NCI-H1092 (cell line): ENCODE measurements around the gene CCDC187.

Source experiments
- DNase-seq: peaks from one replicate; lab custom pipeline; 2025; lab: John Stamatoyannopoulos, UW

CCDC187 gene

DNA sequence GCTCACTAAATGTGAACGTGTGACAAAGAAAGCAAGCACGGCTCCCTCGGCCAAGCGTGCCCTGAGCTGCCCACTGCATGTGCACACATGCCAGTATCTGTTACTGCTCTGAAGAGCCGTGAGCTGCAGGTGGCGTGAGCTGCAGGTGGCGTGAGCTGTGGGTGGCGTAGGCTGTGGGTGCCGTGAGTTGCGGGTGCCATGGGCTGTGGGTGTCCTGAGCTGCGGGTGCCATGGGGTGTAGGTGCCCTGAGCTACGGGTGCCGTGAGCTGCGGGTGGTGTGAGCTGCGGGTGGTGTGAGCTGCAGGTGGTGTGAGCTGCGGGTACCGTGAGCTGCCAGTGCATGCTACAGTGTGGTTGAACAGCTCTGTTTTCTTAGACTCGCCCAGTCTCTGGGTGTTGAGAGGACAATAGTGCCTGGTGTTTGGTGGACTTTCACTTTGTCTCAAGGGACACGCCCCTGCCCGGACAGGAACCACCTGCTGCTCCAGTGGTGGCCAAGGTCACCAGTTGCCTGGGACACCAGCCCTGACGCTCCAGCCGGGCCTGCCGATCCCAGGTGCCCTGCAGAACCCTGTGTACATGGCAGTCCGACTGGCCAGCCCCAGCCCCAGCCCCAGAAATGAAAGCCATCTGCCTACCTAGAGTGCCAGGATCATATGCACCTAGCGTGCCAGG lies 6.7 kb downstream of the CCDC187 start:
- no peak for DNase-seq

DNA sequence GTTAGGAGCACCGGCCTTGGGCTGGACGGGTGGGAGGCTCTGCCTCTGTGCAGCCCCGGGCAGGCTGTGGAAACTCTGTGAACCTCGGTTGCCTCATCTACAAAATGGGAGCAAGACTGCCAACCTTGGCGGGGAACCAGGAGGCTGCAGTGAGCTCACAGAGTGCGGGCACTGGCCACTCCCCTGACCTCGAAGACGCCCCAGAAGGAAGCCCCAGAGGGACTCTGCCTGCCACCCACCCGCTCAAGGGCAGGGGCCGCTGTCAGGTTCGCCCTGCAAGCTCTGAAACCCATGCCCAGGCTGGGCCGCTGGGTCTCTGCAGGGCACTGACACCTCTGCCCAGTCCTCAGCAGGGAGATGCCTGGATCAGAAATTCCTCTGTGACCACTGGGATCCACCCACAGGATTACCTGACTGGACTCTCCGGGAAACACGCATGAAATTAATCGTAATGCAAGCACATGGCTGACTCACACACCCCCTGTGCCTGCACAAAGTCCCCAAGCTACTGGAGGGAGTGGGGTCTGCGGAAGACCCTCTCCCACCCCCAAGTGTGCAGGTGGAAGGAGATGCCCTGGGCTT lies 7.4 kb downstream of the CCDC187 start:
- DNase-seq = no peak

DNA sequence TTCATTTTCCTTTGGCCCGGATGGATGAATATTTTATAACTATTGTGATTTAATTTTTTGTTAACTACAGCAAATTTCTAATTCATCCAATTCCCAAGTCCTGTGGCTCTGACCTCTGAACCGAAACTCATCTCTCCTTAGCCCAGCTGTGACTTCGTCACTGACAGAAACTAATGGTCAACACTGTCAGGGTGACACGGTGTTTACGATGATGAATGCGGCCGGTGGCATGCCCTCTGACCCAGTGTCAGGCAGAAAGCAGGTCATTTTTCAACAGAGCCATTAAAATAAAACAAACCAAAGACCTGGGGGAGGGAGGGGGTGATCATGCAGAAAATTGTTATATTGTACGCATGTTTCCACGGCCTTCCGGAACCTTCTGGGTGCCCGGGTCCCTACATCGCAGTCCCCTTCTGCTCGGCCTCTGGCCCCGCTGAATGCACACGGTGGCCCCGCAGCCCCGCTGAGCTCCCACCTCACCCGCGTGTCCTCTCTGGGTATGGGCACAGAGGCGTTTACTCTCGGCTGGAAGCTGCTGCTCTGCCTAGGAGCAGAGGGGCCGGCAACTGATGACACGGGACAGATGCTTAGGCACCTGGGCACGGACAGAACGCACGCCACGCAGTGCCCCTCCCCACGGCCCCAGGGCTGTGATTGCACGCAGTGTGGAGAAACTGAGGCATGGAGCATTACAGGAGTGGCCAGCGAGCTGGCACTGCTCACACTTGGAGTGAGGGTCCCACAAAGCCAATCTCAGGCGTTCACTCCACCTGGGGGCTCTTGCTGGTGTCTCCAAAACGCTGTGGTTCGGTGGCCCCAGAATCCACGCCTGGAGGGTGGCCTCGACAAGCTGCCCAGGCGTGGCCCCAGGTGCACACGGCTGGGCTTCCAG lies 8.1 kb downstream of the CCDC187 start:
- DNase-seq = no peak

DNA sequence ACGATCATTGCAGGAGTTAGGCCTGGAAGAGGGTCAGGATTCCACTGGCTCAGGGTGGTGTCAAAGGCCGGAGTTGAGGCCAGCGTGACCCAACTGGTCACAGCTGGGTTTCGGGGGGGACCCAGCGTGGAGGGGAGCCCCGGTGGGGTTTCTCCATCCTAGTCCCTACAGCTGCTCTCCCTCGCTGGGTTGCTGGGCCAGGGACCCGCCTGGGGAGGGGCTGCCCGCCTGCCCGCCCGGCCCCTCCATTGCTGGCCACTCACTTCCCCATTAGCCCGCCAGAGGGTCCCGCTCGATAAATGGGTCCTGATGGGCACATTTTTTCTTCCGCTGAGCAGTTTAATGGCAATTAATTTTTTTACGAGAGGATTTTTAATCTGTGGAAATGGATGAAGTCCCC lies 8.8 kb downstream of the CCDC187 start:
- DNase-seq = no peak

DNA sequence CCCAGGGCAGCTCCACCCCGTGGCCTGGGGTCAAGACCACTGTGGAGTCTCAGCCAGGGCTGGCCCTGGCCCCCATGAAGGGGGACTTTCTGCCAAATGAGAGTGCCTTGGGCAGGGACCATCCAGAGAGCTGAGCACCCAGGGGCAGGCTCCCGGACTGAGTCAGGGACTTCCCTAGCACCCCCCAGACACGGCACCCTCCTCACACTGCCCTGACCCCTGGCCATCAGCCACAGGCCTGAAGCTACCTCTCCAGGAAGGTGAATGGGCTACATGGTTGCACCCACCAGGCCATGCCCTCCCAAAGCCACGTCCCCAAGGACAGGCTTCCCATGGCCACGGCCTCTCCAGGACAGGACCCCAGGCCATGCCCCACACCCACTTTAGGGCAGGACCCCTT lies 9.5 kb downstream of the CCDC187 start:
- DNase-seq = no peak

DNA sequence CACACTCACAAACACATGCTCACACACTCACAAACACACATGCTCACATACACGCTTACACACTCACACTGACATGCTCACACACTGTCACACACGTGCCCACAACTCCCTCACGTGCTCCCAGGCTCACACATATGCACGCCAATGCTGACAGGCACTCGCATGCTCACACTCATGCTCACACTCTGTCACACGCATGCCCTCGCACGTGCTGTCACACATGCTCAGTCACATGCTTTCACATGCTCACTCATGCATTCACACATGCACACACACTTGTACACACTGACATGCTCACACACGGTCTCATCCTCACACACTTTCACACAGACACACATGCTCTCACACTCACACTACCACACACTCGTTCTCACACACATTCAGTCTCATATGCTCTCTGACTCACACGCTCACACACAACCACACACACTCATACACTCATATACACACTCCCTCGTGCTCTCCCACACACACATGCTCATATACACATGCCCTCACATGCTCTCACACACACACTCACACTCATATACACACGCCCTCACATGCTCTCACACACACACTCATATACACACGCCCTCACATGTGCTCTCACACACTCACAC lies 10.3 kb downstream of the CCDC187 start:
- no peak for DNase-seq

DNA sequence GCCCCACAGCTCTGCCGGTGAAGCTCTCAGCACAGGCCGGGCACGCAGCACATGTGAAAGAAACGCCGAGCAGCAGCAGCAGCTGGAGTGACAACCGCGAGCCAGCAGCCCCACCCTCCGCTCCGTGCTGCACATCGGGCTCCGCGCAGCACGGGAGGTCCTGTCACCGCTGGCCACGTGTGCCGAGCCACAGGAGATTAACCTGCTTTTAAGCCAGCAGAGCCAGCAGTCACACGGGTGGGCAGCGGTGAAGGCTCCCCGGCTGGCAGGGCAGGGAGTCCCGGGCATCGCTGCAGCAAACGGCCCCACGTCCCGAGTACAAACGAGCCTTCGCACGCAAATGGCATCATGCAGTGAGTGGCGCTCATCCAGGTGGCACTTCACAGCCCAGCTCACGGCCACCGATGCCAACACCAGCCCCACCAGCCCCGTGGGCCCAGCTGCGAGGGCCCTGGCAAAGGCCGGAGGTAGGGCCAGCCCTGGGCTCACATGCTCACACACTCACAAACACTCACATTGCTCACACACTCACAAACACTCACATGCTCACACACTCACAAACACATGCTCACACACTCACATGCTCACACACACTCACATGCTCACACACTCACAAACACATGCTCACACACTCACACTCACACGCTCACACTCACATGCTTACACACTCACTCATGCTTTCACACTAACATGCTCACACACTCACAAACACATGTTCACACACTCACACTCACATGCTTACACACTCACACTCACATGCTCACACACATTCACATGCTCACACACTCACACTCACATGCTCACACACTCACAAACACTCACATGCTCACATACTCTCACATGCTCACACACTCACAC lies 11.1 kb downstream of the CCDC187 start:
- DNase-seq = peak; percentile 39

DNA sequence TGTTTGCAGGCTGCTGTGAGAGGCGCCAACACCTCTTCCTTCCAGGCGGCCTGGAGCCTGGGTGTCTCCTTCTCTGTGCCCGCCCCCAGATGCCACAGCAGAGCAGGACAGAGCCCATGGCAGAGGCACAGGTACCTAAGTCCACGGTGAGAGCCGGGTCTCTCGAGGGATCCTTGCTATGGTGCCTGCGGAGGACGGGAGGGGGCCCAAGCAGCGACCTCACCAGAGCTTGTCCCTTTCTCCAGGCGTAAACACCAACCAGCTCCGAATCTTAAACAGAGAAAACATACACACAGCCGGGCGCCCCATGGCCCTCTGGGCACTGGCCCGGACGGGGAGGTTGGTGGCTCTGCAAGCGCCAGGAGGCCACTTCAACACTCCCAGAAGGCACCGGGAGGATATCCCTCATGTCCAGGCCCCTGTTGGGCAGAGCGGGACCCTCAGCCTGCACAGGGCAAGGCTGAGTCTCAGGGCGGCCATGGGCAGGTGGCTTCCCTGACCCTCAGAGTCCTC lies 11.8 kb downstream of the CCDC187 start:
- no peak for DNase-seq

DNA sequence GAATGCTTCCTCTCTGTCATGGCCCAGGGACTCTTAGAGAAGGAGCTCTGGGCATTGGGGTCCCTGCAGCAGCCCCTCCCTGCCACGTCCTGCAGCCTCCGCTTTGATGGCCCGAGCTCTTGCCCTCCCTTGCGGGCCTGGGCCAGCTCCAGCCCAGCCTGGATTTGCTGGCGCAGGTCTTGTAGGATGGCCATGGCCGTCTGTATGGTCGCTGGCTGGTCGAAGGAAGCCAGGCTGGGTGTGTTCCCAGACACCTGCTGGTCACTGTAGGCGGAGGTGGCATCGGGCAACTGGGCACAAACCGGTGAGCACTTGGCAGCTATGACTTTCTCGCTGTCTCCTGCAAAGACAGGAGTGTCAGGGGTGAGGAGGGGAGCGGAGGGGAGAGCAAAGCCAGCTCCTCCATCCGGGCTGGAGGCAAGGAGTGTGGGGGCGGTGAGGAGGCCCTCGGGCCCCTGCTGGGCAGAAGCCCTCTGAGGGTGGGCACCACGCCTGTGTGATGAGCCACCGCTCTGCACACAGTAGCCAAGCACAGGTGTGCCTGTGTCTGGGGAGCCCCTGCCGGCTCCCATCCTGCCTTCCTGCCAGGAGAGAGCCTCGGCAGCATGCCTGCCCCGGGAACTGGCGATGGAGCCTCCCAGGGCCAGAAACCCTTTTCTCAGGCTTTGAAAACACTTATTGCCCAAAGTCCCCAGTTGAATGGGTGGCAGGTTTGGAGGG lies 12.4 kb downstream of the CCDC187 start:
- DNase-seq = no peak

DNA sequence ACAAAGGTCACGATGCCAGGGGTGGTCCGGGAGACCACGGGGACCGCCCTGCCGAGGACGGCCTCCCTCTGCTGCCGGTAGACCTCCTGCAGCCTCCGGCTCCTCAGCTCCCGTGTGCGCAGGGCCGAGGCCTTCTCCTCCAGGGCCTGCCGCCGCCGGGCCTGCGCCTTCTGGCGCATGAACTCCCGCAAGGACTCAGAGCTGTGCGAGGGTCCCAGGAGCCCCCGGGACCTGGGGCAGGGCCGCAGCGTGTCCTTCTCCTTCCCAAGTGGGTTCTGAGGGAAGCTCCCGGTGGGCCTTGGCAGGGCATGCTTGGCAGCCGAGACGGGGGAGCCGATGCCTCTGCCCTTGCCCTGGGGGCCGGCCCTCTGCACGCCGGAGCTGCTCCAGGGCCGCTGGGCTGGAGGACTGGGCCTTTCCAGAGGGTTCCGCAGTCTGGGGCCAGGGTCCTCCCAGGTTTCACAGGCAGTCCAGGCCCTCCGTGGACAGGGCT lies 13.3 kb downstream of the CCDC187 start:
- DNase-seq = no peak

DNA sequence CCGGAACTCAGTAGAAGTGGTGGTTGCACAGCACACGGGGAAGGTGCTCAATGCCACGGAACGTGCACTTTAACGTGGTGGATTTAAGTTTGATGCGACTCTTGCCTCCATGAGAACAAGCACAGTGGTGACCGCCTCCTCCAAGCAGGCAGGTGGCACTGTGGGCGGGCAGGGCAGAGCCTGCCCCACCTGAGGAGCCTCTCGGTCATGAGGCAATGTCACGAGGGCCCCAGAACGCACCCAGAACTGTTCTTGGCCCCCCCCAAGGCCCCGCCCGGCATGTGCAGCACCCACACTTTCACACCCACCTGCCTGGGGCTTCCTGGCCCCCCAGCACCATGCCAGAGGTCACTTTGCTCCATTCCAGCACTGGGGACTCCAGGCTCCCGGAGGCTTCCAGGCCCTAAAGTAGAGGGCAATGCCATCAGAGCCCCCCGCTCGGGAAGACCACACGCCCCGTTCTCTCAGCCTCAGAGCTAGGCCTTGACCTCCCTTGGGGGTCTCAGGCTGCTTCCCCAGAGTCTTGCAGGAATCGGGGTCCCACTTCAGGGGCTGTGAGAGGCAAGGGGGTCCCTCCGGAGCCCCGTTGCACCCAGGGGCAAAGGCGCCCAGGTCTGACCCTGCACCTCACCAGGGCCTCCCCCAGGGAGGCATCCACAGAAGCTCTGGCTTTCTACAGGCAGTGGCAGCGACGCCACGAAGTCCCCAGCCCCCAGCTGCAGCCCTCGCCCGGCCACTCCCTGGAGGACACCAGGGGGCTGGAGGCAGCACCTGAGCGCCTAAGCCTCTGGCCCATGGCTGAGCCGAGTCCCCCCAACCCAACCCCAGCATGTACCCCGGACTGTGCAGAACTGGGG lies 14.0 kb downstream of the CCDC187 start:
- DNase-seq = no peak

DNA sequence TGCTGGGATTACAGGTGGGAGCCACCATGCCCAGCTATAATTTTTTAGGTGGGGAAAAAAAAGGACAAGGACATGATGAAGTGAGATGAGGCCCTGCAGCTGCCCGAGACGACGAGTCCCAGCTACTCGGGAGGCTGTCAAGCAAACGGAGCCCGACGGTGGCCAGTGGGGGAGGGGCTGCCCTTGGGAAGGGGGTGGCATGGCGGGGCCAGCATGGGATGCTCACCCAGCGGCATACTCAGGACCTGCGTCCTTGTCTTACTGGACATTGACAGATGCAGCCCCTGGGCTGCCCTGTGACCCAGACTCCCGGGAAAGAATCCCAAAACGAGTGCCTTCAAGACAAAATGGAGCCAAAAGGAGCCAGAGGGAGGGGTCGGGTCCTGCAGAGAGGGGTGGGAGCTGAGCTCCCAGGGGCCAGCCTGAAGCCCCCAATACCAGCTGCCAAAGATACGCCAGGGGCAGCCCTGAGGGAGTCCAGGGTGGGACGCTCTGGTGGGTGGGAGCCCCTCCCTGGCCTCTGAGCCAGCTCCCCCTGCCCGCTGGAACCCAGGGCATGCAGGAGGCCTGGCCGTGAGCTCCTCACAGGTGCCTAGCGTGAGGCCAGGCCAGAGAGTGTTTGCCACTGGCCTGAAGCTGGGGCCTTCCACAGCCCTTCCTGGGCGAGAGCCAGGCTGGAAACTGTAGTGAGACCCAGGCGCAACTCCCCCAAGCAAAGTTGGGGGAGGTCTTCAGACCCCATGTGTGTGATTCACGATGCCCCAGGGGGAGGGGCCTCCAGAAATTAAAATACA lies 15.7 kb downstream of the CCDC187 start:
- DNase-seq = no peak

DNA sequence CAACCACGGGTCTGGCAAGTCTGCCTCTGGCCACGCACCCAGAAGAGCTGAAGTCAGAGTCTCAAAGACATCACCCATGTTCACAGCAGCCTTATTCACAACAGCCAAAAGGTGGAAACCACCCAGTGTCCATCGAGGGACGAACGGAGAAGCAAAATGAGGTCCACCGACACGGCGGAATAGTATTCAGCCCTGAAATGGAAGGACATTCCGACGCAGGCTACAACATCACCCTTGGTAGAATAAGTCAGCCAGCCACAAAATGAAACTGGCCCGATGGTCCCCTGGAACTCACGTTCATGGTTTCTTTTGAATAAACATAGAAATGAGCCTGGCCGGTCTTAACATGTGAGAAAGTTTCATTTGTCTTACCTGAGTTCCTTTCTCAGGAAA lies 16.9 kb downstream of the CCDC187 start:
- no peak for DNase-seq

DNA sequence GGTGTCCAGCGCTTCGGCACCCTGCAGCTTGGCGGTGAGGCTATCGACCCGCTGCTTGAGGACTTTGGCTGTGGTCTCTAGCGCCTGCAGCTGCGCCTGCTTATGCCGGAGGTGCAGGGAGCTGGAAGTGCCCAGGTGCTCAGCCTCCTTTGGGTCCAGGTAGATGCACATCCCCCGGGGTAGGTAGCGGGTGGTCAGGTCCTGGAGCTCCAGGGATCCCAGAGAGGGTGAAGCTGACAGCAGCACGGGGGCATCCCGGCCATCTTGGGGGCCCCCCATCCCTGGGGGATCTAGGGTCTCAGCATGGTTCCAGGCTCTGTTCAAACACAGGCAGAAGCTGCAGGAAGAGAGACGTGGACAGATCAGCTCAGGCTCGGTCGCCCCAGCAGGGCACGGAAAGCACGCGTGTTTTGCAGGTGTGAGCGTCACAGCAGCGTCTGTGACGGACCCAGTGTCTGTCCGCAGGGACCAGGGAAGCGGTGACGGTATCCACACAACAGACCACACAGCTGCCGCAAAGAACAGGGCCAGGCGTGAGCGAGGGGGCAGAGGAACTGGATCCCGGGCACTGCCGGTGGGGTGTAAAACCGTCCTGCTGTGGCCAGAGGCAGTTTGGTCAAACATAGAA lies 17.4 kb downstream of the CCDC187 start:
- DNase-seq = no peak

DNA sequence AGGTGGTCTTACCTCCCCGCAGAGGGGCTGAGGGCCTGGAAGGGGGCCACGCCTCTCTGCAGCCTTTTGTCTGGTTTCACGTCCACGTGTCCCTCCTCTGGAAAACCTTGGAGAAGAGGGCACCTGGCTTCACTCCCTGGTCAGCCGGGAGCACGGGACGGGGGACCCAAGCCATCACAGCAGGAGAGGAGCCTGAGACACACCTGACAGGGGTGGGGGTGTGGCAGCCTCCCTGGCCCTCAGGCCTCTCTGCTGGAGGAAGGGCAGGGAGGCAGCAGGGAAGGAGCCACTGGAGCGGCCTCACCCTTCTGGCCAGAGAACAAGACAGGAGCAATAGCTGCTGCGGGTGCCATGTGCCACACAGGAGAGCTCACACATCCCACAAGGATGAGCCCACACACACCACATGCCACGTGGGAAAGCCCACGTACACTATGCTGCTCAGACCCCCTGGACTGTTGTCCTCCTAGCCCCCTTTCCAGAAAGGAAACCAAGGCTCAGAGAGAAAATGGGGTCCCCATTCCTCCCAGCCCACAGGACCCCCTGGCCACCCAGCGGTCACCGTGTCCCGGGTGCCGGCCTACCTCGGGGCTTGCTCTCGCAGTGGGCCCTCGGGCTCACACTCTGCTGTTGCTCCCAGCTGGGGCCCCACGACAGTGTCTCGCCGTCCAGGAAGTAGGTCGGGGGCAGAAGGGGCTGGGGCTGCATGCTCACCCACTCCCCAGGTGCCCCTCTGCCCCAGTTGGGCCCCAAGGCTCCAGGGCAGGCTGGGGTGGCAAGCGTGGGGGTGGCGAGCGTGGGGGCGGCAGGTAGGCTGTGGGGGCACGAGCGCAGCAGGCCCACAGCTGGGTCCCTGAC lies 18.2 kb downstream of the CCDC187 start:
- DNase-seq = no peak

DNA sequence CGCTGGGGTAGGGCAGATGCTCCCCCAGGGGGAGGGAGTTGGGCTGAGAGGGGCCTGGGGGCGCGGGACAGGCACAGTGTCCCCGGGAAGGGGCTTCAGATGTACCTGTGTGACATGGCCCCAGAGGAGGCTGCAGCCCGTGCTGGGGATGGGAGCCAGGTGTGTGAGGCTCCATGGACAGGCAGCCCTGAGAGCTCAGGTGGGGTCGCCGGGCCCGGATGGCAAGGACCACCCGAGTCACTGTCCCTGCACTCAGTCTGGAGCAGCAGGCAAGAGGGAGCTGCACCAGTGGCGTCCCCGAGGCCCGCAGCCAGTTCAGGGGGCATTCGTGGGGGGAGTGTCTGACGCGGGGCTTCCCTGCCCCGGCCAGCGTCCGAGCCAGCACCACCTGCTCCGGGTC lies 18.9 kb downstream of the CCDC187 start:
- DNase-seq = no peak

DNA sequence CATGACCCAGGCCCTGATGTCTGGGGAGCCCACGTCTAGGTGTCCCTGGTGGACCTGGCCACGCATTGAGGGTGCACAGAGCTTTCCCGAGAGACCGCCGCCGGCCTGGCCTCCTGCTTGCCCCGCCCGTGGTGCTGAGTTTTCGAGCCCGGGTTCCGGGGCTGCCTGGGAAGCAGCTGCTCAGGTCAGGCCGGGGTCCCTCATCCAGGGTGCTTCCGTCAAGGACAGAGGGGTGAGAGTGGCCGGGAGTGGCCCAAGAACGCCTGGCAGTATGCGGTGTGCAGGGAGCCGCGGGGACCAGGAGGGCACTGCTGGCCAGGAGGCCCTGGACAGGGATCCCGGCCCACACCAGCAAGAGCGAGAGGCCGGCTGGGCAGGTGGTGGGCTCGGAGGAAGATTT lies 19.6 kb downstream of the CCDC187 start:
- DNase-seq = no peak
